Erythroblast (primary cell): ENCODE data around the gene SREBF2.

Experiments
- GATA1 ChIP-seq: IDR thresholded peaks from 2 replicates; pipeline ENCODE4 v1.6.1; 2011; ENCODE audit warnings: low read depth, mild to moderate bottlenecking, control low read depth, low read length, moderate library complexity
- POLR2A ChIP-seq: IDR thresholded peaks from 2 replicates; pipeline ENCODE4 v1.6.1; 2011; ENCODE audit warnings: mild to moderate bottlenecking, low read length

DNA sequence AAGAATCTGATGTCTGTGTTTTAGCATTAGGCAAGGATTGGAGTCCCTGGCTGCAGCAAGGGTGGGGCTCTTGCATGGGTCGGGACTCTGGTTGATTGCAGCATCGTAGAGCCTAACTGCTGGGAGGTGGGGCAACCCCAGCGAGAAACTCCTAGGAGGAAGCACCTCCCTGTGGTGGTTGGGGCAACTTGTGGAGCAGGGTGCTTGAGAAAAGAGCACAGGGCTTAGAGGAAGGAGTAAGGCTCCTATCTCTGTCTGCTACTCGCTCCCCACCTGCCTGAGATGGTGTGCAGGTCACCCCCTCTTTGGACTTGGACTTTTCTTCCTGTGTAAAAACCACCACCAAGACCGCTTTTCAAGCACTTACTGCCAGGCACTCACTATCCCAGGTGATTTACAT lies 15.6 kb downstream of the SREBF2 start:
- TF ChIP-seq POLR2A (no peak), GATA1 (no peak)
